H54 (cell line): ENCODE measurements around the gene ABCC6.

ENCODE experiments used
- DNase-seq: peaks from one replicate; pipeline ENCODE4 v3.0.0; 2011; ENCODE audit warnings: low spot score, mixed read lengths; ENCODE audit not compliant: insufficient read length
- FAIRE-seq: peaks from 3 replicates; lab custom pipeline; 2011; peaks lifted over from hg19 to GRCh38; lab: Jason Lieb, UNC
- POLR2A ChIP-seq: IDR thresholded peaks from 2 replicates; pipeline ENCODE4 v1.6.1; 2011; ENCODE audit warnings: low read depth, mild to moderate bottlenecking, low read length

ABCC6 gene

GRCh38 chr16:16146380-16147315 lies 76.6 kb downstream of the ABCC6 start:
- FAIRE-seq = no peak
- no peak for DNase-seq
- TF ChIP-seq POLR2A = no peak

- FAIRE-seq (no peak), DNase-seq (no peak)
- TF ChIP-seq POLR2A = no peak
These were observed 78.0 kb downstream of the ABCC6 start for GRCh38 chr16:16145286-16145685.

- no peak for TF ChIP-seq POLR2A
- FAIRE-seq (peak; percentile 6), DNase-seq (peak; percentile 49)
These were observed 78.9 kb downstream of the ABCC6 start for GRCh38 chr16:16144416-16144815.

- no peak for TF ChIP-seq POLR2A
- DNase-seq (no peak), FAIRE-seq (no peak)
These were observed 79.4 kb downstream of the ABCC6 start for GRCh38 chr16:16143931-16144330.

GRCh38 chr16:16143038-16143763 lies 80.1 kb downstream of the ABCC6 start:
- FAIRE-seq (no peak), DNase-seq (peak; percentile 35)
- TF ChIP-seq POLR2A = no peak

- no peak for FAIRE-seq
- TF ChIP-seq POLR2A = no peak
- no peak for DNase-seq
These were observed 81.4 kb downstream of the ABCC6 start for GRCh38 chr16:16141784-16142396.

GRCh38 chr16:16141141-16141540 lies 82.2 kb downstream of the ABCC6 start:
- no peak for TF ChIP-seq POLR2A

GRCh38 chr16:16140537-16140936 lies 82.8 kb downstream of the ABCC6 start:
- DNase-seq (no peak), FAIRE-seq (no peak)
- TF ChIP-seq POLR2A = no peak

More at GRCh38 chr16:16141141-16141540, 82.2 kb downstream of the ABCC6 start:
- FAIRE-seq (no peak), DNase-seq (no peak)

- FAIRE-seq = no peak
- DNase-seq = no peak
These were observed 83.5 kb downstream of the ABCC6 start for GRCh38 chr16:16139806-16140205.

GRCh38 chr16:16139061-16139460 lies 84.2 kb downstream of the ABCC6 start:
- TF ChIP-seq POLR2A = no peak
- FAIRE-seq (no peak), DNase-seq (no peak)

More at GRCh38 chr16:16139806-16140205, 83.5 kb downstream of the ABCC6 start:
- TF ChIP-seq POLR2A = no peak

GRCh38 chr16:16138034-16138635 lies 85.2 kb downstream of the ABCC6 start:
- FAIRE-seq (no peak), DNase-seq (no peak)
- no peak for TF ChIP-seq POLR2A

GRCh38 chr16:16137110-16137509 lies 86.2 kb downstream of the ABCC6 start:
- no peak for TF ChIP-seq POLR2A
- DNase-seq (no peak), FAIRE-seq (no peak)

- no peak for TF ChIP-seq POLR2A
- DNase-seq = no peak
- no peak for FAIRE-seq
These were observed 86.7 kb downstream of the ABCC6 start for GRCh38 chr16:16136588-16136987.
